SJCRH30 (cell line): ENCODE data around the gene KRTAP10-8. TPM values are rescaled to one million over a fixed set of nuclear protein-coding genes. Genes with fewer than 3 reads are reported as not detected.
"Not testable (repeated sequence)": the region's sequence is repeated elsewhere in the genome, so short reads cannot be mapped to it uniquely, and the experiment has no call there.

Experiments used
- DNase-seq, 2 experiments: peaks; one replicate each; pipeline ENCODE4 v3.0.0-alpha.2; 2015 to 2020
- H3K27ac ChIP-seq: fragments of 250-450 bp; sonication (Bioruptor Pico); 2 replicates; pipeline ENCODE4 v1.5.1; 2020; ENCODE audit warnings: mild to moderate bottlenecking, moderate library complexity
- H3K27me3 ChIP-seq: fragments of 250-450 bp; sonication (Bioruptor Pico); 2 replicates; pipeline ENCODE4 v1.5.1; 2020; ENCODE audit warnings: mild to moderate bottlenecking, moderate library complexity
- H3K36me3 ChIP-seq: fragments of 250-450 bp; sonication (Bioruptor Pico); 2 replicates; pipeline ENCODE4 v1.5.1; 2020; ENCODE audit warnings: mild to moderate bottlenecking, moderate library complexity
- H3K4me1 ChIP-seq: fragments of 250-450 bp; sonication (Bioruptor Pico); 2 replicates; pipeline ENCODE4 v1.5.1; 2020; ENCODE audit warnings: mild to moderate bottlenecking, moderate library complexity
- H3K4me3 ChIP-seq: fragments of 250-450 bp; sonication (Bioruptor Pico); 2 replicates; pipeline ENCODE4 v1.5.1; 2020; ENCODE audit warnings: mild to moderate bottlenecking, moderate library complexity
- H3K9me3 ChIP-seq: fragments of 250-450 bp; sonication (Bioruptor Pico); replicated peaks from 2 replicates; pipeline ENCODE4 v1.5.1; 2020; ENCODE audit warnings: mild to moderate bottlenecking, moderate library complexity
- total RNA-seq: library from RNA; depleted of rRNA; stranded (reverse); fragments of >200 nt; shearing (Covaris generic); gene quantifications from 2 replicates; pipeline ENCODE4 v1.2.3, GENCODE V29; 2014

The KRTAP10-8 gene
- total RNA-seq, 1 experiment from 2014 or later: not detected

GRCh38 chr21:44615911-44616590 is 4.2 kb downstream of the KRTAP10-8 start:
- Histone ChIP-seq H3K4me1 (no peaks in the 10 kb centered on the region), H3K36me3 (no peaks in the 10 kb centered on the region), H3K27me3 (no peaks in the 10 kb centered on the region), H3K9me3 (peaks cover 9% of the 10 kb centered on the region; the same call in 1 of the 2 replicates), H3K27ac (no peak overlapping the region), H3K4me3 (no peak overlapping the region)
- DNase-seq: no peak

DNA sequence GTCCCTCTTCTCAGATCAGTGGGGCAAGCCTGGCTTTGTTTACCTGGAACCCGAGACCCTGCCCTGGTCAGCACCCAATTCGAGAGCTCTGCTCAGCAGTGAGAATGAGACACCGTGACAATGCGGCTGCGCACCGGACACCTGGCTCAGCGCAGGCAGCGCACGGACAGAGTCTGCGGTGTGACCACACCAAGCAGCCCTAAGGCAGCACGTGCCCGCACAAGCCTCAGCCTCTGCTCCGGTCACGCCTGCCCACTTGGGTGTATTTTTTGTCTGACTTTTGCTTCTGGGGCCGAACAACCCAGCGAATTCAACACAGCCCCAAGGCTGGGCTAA is 4.7 kb downstream of the KRTAP10-8 start:
- Histone ChIP-seq H3K27ac (no peak overlapping the region), H3K9me3 (peaks cover 9% of the 10 kb centered on the region; the same call in 1 of the 2 replicates), H3K27me3 (no peaks in the 10 kb centered on the region), H3K4me1 (no peaks in the 10 kb centered on the region), H3K4me3 (no peak overlapping the region), H3K36me3 (no peaks in the 10 kb centered on the region)
- no peak for DNase-seq

- DNase-seq: no peak
- no peak overlapping the region for H3K27ac ChIP-seq
- H3K4me3 ChIP-seq: no peak overlapping the region
- no peaks in the 10 kb centered on the region for H3K4me1 ChIP-seq
- H3K9me3 ChIP-seq: peaks cover 9% of the 10 kb centered on the region; the same call in 1 of the 2 replicates
- no peaks in the 10 kb centered on the region for H3K36me3 ChIP-seq
- no peaks in the 10 kb centered on the region for H3K27me3 ChIP-seq
Observed at GRCh38 chr21:44617071-44617501, 5.2 kb downstream of the KRTAP10-8 start.

GRCh38 chr21:44618504-44618903 is 6.6 kb downstream of the KRTAP10-8 start:
- Histone ChIP-seq H3K27me3 (no peaks in the 10 kb centered on the region), H3K4me3 (no peak overlapping the region), H3K27ac (no peak overlapping the region), H3K36me3 (no peaks in the 10 kb centered on the region), H3K4me1 (no peaks in the 10 kb centered on the region), H3K9me3 (peaks cover 9% of the 10 kb centered on the region; the same call in 1 of the 2 replicates)
- DNase-seq: no peak

DNA sequence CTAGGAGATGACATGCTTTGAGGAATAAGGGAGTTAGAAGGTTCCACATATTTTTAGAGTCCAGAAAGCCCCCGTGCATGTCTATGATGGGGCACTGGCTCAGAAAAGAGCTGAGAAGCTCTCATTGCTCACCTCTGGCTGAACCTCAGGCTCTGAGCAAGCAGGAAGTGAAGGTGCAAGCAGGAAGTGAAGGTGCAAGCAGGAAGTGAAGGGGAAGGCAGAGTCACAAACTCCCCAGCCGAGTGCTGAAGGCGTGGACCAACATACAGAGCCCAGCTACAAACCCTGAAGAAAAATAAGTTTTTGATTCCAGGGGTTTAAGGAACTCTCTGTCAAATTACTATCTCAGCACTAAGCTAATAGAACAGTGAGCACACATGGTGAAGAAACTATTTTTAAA is 7.0 kb downstream of the KRTAP10-8 start:
- DNase-seq: no peak
- Histone ChIP-seq H3K4me1 (no peaks in the 10 kb centered on the region), H3K36me3 (no peaks in the 10 kb centered on the region), H3K4me3 (no peak overlapping the region), H3K9me3 (peaks cover 9% of the 10 kb centered on the region; the same call in 1 of the 2 replicates), H3K27me3 (no peaks in the 10 kb centered on the region), H3K27ac (no peak overlapping the region)

DNA sequence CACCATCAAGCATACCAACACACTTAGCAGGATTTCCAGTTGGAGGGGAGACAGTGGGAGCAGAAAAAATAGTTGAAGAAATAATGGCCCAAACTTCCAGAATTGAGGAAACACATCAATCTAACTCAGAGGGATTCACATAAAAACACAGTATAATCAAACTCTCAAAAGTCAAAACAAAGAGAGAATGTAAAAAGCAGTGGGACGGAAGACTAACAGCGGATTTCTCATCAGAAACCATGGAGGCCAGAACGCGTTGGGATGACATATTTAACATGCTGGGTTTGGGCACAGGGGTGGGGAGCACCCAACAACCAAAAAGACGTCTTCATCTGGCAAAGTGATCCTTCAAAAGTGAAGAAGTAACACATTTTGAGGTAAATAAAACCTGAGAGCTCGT is 8.0 kb downstream of the KRTAP10-8 start:
- no peaks in the 10 kb centered on the region for H3K36me3 ChIP-seq
- H3K4me1 ChIP-seq: no peaks in the 10 kb centered on the region
- no peak for DNase-seq
- H3K27ac ChIP-seq: no peak overlapping the region
- H3K4me3 ChIP-seq: no peak overlapping the region
- H3K9me3 ChIP-seq: peaks cover 11% of the 10 kb centered on the region; the same call in 1 of the 2 replicates
- H3K27me3 ChIP-seq: no peaks in the 10 kb centered on the region

GRCh38 chr21:44623575-44623974 is 11.7 kb downstream of the KRTAP10-8 start:
- no peaks in the 10 kb centered on the region for H3K27me3 ChIP-seq
- no peak overlapping the region for H3K27ac ChIP-seq
- no peaks in the 10 kb centered on the region for H3K36me3 ChIP-seq
- DNase-seq: no peak
- H3K4me1 ChIP-seq: no peaks in the 10 kb centered on the region
- peaks cover 12% of the 10 kb centered on the region; the same call in 1 of the 2 replicates for H3K9me3 ChIP-seq
- no peak overlapping the region for H3K4me3 ChIP-seq

- no peaks in the 10 kb centered on the region for H3K27me3 ChIP-seq
- H3K4me1 ChIP-seq: no peaks in the 10 kb centered on the region
- no peak for DNase-seq
- H3K36me3 ChIP-seq: no peaks in the 10 kb centered on the region
- H3K9me3 ChIP-seq: 0 out of 2 replicates have a peak, but pooled peaks cover 3% of the 10 kb centered on the region
- H3K27ac ChIP-seq: no peak overlapping the region
- no peak overlapping the region for H3K4me3 ChIP-seq
Observed at GRCh38 chr21:44625756-44626155, 13.9 kb downstream of the KRTAP10-8 start.

DNA sequence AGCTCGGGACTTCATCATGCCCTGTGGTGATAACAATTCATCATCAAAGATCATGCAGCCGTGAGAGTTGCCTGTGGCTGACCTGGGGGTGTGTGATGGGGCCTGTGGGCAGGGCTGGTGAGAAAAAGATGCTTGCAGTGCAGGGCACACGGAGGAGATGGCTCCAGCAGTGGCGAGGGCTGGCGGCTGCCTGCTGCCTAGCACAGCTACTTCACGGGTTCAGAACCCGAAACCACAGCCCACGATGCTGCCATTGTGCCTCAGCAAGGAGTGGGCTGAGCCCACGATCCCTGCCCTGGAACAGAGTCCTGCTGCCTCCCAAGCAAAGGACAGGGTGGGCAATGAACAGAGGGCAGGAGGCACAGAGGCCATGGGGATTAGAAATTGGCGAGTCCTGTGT is 14.4 kb downstream of the KRTAP10-8 start:
- H3K9me3 ChIP-seq: 0 out of 2 replicates have a peak, but pooled peaks cover 3% of the 10 kb centered on the region
- no peak overlapping the region for H3K4me3 ChIP-seq
- no peaks in the 10 kb centered on the region for H3K4me1 ChIP-seq
- no peaks in the 10 kb centered on the region for H3K36me3 ChIP-seq
- H3K27ac ChIP-seq: no peak overlapping the region
- no peaks in the 10 kb centered on the region for H3K27me3 ChIP-seq
- no peak for DNase-seq

DNA sequence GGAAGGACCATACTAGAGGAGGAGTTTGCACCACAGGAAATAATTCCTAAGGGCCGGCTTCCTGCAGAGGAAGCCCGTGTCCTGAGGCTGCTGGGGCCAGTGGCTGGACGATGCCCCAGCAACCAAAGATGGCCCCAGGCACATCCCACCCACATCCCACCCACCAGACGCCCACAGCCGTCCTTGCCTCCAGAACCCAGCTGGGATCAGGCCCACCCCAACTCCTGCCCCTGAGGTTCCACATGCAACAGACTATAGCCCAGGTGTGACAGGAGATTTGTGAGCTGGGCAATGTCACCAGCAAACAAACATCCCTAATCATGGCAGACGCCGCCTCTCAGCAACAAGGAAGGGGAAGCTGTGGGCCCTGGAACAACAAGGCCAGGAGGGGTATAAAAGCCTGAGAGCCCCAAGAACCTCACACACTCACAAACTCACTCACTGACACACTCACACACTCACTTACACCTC is 14.8 kb downstream of the KRTAP10-8 start, which contains the start of gene KRTAP10-9:
TSS of gene KRTAP10-9 (plus strand) at position 421 of the 471 bp plus-strand sequence. CDS start 79 bp downstream, outside the sequence.
- Histone ChIP-seq H3K27me3 (no peaks in the 10 kb centered on the region), H3K4me3 (no peak within 1 kb of the TSS), H3K9me3 (0 out of 2 replicates have a peak, but pooled peaks cover 3% of the 10 kb centered on the region), H3K36me3 (no peaks in the 10 kb centered on the region), H3K27ac (no peak within 1 kb of the TSS), H3K4me1 (no peaks in the 10 kb centered on the region)
- no peak for DNase-seq

- H3K36me3 ChIP-seq, H3K4me3 ChIP-seq, H3K9me3 ChIP-seq, DNase-seq, H3K27ac ChIP-seq, H3K27me3 ChIP-seq, H3K4me1 ChIP-seq: not testable (repeated sequence)
Observed at GRCh38 chr21:44627181-44627822, 15.4 kb downstream of the KRTAP10-8 start.

GRCh38 chr21:44627831-44628233 is 16.0 kb downstream of the KRTAP10-8 start:
- not testable (repeated sequence) for DNase-seq, H3K4me3 ChIP-seq, H3K4me1 ChIP-seq, H3K9me3 ChIP-seq, H3K27me3 ChIP-seq, H3K27ac ChIP-seq, H3K36me3 ChIP-seq

GRCh38 chr21:44628707-44629391 is 17.0 kb downstream of the KRTAP10-8 start:
- peaks cover 3% of the 10 kb centered on the region; the same call in 1 of the 2 replicates for H3K9me3 ChIP-seq
- no peak overlapping the region for H3K4me3 ChIP-seq
- DNase-seq: no peak
- no peaks in the 10 kb centered on the region for H3K36me3 ChIP-seq
- H3K27ac ChIP-seq: no peak overlapping the region
- H3K4me1 ChIP-seq: no peaks in the 10 kb centered on the region
- H3K27me3 ChIP-seq: no peaks in the 10 kb centered on the region

DNA sequence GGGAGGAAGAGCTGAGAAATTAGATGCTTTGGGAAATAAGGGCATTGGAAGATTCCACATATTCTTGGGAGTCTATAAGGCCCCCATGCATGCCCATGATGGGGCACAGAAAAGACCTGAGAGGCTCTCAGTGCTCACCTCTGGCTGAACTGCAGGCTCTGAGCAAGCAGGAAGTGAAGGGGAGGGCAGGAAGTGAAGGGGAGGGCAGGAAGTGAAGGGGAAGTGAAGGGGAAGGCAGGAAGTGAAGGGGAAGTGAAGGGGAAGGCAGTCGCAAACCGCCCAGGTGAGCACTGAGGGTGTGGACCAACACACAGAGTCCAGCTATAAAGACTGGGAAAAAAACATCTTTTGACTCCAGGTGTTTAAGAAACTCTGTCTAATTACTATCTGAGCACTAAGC is 18.6 kb downstream of the KRTAP10-8 start:
- Histone ChIP-seq H3K27ac (no peak overlapping the region), H3K4me3 (no peak overlapping the region), H3K9me3 (no peaks in the 10 kb centered on the region; the same call in 1 of the 2 replicates), H3K27me3 (no peaks in the 10 kb centered on the region), H3K36me3 (no peaks in the 10 kb centered on the region), H3K4me1 (no peaks in the 10 kb centered on the region)
- no peak for DNase-seq

GRCh38 chr21:44632067-44632466 is 20.2 kb downstream of the KRTAP10-8 start:
- no peak for DNase-seq
- H3K36me3 ChIP-seq: no peaks in the 10 kb centered on the region

More at GRCh38 chr21:44632067-44632466, 20.2 kb downstream of the KRTAP10-8 start:
- Histone ChIP-seq H3K27ac (no peak overlapping the region), H3K4me1 (no peaks in the 10 kb centered on the region), H3K4me3 (no peak overlapping the region), H3K9me3 (no peaks in the 10 kb centered on the region; the same call in 1 of the 2 replicates), H3K27me3 (no peaks in the 10 kb centered on the region)
